ENCODE data around the gene IRX2.

- TF ChIP-seq CTCF (IDR thresholded peaks at IDR 0.05; ENCODE audit: insufficient read depth, low read depth, low read length) (no peak), EZH2 (IDR thresholded peaks at IDR 0.05; ENCODE audit: insufficient read depth, low read length) (no peak)
These were observed 1.5 kb upstream of the IRX2 start for GRCh38 chr5:2752821-2753439.

Measured in astrocyte (in vitro differentiated cells and primary cell).